GM18868 (cell line): Measurements from ENCODE around the gene WNT7A.
"Not testable (repeated sequence)": the region's sequence is repeated elsewhere in the genome, so short reads cannot be mapped to it uniquely, and the experiment has no call there.

Experiments
- ATAC-seq: cut with Tn5 transposase; IDR thresholded peaks from one replicate; pipeline ENCODE4 v1.9.1; 2021; ENCODE audit warnings: mild to moderate bottlenecking, moderate library complexity; ENCODE audit not compliant: unreplicated experiment

WNT7A gene

GRCh38 chr3:13866041-13866965 lies 13.6 kb downstream of the WNT7A start:
- ATAC-seq: no peak

GRCh38 chr3:13865581-13865980 lies 14.3 kb downstream of the WNT7A start:
- no peak for ATAC-seq

- no peak for ATAC-seq
These were observed 14.8 kb downstream of the WNT7A start for GRCh38 chr3:13865106-13865505.

GRCh38 chr3:13863965-13864595 lies 15.8 kb downstream of the WNT7A start:
- no peak for ATAC-seq

- ATAC-seq: no peak
These were observed 16.4 kb downstream of the WNT7A start for GRCh38 chr3:13863382-13863952.

GRCh38 chr3:13861461-13861860 lies 18.4 kb downstream of the WNT7A start:
- no peak for ATAC-seq

- ATAC-seq: no peak
These were observed 19.9 kb downstream of the WNT7A start for GRCh38 chr3:13860001-13860400.

- ATAC-seq: no peak
These were observed 20.9 kb downstream of the WNT7A start for GRCh38 chr3:13858768-13859520.

GRCh38 chr3:13857702-13858380 lies 22.0 kb downstream of the WNT7A start:
- no peak for ATAC-seq

GRCh38 chr3:13856628-13857027 lies 23.2 kb downstream of the WNT7A start:
- not testable (repeated sequence) for ATAC-seq

- no peak for ATAC-seq
These were observed 23.9 kb downstream of the WNT7A start for GRCh38 chr3:13856006-13856405.

- no peak for ATAC-seq
These were observed 25.4 kb downstream of the WNT7A start for GRCh38 chr3:13854492-13854891.

GRCh38 chr3:13853978-13854296 lies 25.9 kb downstream of the WNT7A start:
- ATAC-seq: no peak

GRCh38 chr3:13853256-13853977 lies 26.5 kb downstream of the WNT7A start:
- no peak for ATAC-seq

- no peak for ATAC-seq
These were observed 27.2 kb downstream of the WNT7A start for GRCh38 chr3:13852638-13853009.

- no peak for ATAC-seq
These were observed 27.8 kb downstream of the WNT7A start for GRCh38 chr3:13851997-13852637.

- no peak for ATAC-seq
These were observed 28.6 kb downstream of the WNT7A start for GRCh38 chr3:13851091-13851849.

- no peak for ATAC-seq
These were observed 29.5 kb downstream of the WNT7A start for GRCh38 chr3:13850161-13850945.
